HuH-7 (cell line): ENCODE data around the gene CFAP54.

ENCODE experiments used
- DNase-seq: peaks from one replicate; pipeline ENCODE4 v3.0.0; 2011; ENCODE audit warnings: low spot score

Gene CFAP54

GRCh38 chr12:96828169-96828789 is 338.9 kb downstream of the CFAP54 start:
- DNase-seq: no peak

- DNase-seq: no peak
These were observed 340.0 kb downstream of the CFAP54 start for GRCh38 chr12:96829354-96829753.

- DNase-seq: no peak
These were observed 342.0 kb downstream of the CFAP54 start for GRCh38 chr12:96831346-96831745.

- no peak for DNase-seq
These were observed 356.9 kb downstream of the CFAP54 start for GRCh38 chr12:96846293-96846692.

- DNase-seq: no peak
These were observed 361.3 kb downstream of the CFAP54 start for GRCh38 chr12:96850676-96851075.

GRCh38 chr12:96858162-96858561 is 368.8 kb downstream of the CFAP54 start:
- DNase-seq: no peak

- DNase-seq: no peak
These were observed 372.3 kb downstream of the CFAP54 start for GRCh38 chr12:96861656-96862055.

- no peak for DNase-seq
These were observed 372.9 kb downstream of the CFAP54 start for GRCh38 chr12:96862326-96862725.

GRCh38 chr12:96864335-96864734 is 375.0 kb downstream of the CFAP54 start:
- DNase-seq: no peak

GRCh38 chr12:96866801-96867590 is 377.6 kb downstream of the CFAP54 start:
- DNase-seq: no peak

GRCh38 chr12:96870946-96871345 is 381.6 kb downstream of the CFAP54 start:
- DNase-seq: no peak

- DNase-seq: no peak
These were observed 383.6 kb downstream of the CFAP54 start for GRCh38 chr12:96872961-96873360.

- no peak for DNase-seq
These were observed 384.8 kb downstream of the CFAP54 start for GRCh38 chr12:96874211-96874610.

GRCh38 chr12:96876966-96877365 is 387.6 kb downstream of the CFAP54 start:
- no peak for DNase-seq

- DNase-seq: no peak
These were observed 389.3 kb downstream of the CFAP54 start for GRCh38 chr12:96878704-96879103.

- no peak for DNase-seq
These were observed 389.9 kb downstream of the CFAP54 start for GRCh38 chr12:96879301-96879700.

GRCh38 chr12:96880220-96880619 is 390.8 kb downstream of the CFAP54 start:
- no peak for DNase-seq

GRCh38 chr12:96881608-96882007 is 392.2 kb downstream of the CFAP54 start:
- DNase-seq: no peak

GRCh38 chr12:96882862-96883261 is 393.5 kb downstream of the CFAP54 start:
- DNase-seq: no peak

- DNase-seq: no peak
These were observed 394.2 kb downstream of the CFAP54 start for GRCh38 chr12:96883571-96883970.

GRCh38 chr12:96886998-96887677 is 397.8 kb downstream of the CFAP54 start:
- no peak for DNase-seq

- no peak for DNase-seq
These were observed 400.0 kb downstream of the CFAP54 start for GRCh38 chr12:96889273-96889933.

- no peak for DNase-seq
These were observed 401.0 kb downstream of the CFAP54 start for GRCh38 chr12:96890331-96890730.
